ENCODE measurements around the gene FEN1. TPM values are rescaled to one million over a fixed set of nuclear protein-coding genes. Genes with fewer than 3 reads are reported as not detected.

The FEN1 gene
- total and polyA plus RNA-seq, 2 of the 13 experiments (the other 11 are each of a cell fraction or from before 2014, with no cell fraction given) = 12.4 to 102 TPM

GRCh38 chr11:61827571-61828378 lies 35.1 kb downstream of the FEN1 start, which contains the start of gene FADS2 (continued):
- TF ChIP-seq FOXO1 (CRISPR knock-in tag; IDR thresholded peaks at IDR 0.05) = no peak
- TF ChIP-seq HDAC6 (IDR thresholded peaks at IDR 0.05; ENCODE audit: low read depth, low read length) = no peak
- TF ChIP-seq ZSCAN5A (CRISPR knock-in tag; IDR thresholded peaks at IDR 0.05; ENCODE audit: borderline replicate concordance) = no peak
- no peak for TF ChIP-seq CBX5 (CRISPR knock-in tag; IDR thresholded peaks at IDR 0.05; ENCODE audit: borderline replicate concordance)
- TF ChIP-seq ZNF253 (CRISPR knock-in tag; IDR thresholded peaks at IDR 0.05; ENCODE audit: borderline replicate concordance) = no peak
- no peak for TF ChIP-seq BCL6 (CRISPR knock-in tag; IDR thresholded peaks at IDR 0.05)
- no peak for TF ChIP-seq ESRRA (CRISPR knock-in tag; IDR thresholded peaks at IDR 0.05; ENCODE audit: low read depth)
- no peak for TF ChIP-seq ZNF646 (CRISPR knock-in tag; IDR thresholded peaks at IDR 0.05)
- no peak for TF ChIP-seq ZFP62 (CRISPR knock-in tag; IDR thresholded peaks at IDR 0.05)
- no peak for TF ChIP-seq FOXA3 (CRISPR knock-in tag; IDR thresholded peaks at IDR 0.05)
- no peak for TF ChIP-seq TSC22D2 (CRISPR knock-in tag; IDR thresholded peaks at IDR 0.05; ENCODE audit: borderline replicate concordance)
- TF ChIP-seq AKNA (CRISPR knock-in tag; IDR thresholded peaks at IDR 0.05; ENCODE audit: borderline replicate concordance) = no peak
- TF ChIP-seq MEF2D (CRISPR knock-in tag; IDR thresholded peaks at IDR 0.05) = no peak
- no peak for TF ChIP-seq RARG (CRISPR knock-in tag; IDR thresholded peaks at IDR 0.05; ENCODE audit: low read depth)
